ENCODE data around the gene HMCN2. TPM values are rescaled to one million over a fixed set of nuclear protein-coding genes. Genes with fewer than 3 reads are reported as not detected.

The HMCN2 gene
- total RNA-seq, 1 donor from 2014 or later, result 5.8 TPM

GRCh38 chr9:130480673-130481072, 215.1 kb downstream of the HMCN2 start:
- Mint-ChIP-seq H3K27me3 (ENCODE audit: low read depth) (no peaks in the 10 kb centered on the region), H3K36me3 (no peaks in the 10 kb centered on the region), H3K4me1 (peaks cover 26% of the 10 kb centered on the region), H3K9me3 (no peaks in the 10 kb centered on the region), H3K27ac (no peak overlapping the region), H3K4me3 (no peak overlapping the region)
- no peak for DNase-seq (ENCODE audit: low spot score in 2 of 2, unreplicated experiment in 2 of 2)
- no peak for TF ChIP-seq CTCF (IDR thresholded peaks at IDR 0.05; ENCODE audit: unreplicated experiment)

GRCh38 chr9:130482463-130482862, 216.9 kb downstream of the HMCN2 start:
- H3K9me3 Mint-ChIP-seq, result no peaks in the 10 kb centered on the region
- no peaks in the 10 kb centered on the region for H3K36me3 Mint-ChIP-seq
- peak overlapping the region; percentile 8 for H3K27ac Mint-ChIP-seq
- H3K27me3 Mint-ChIP-seq (ENCODE audit: low read depth), result no peaks in the 10 kb centered on the region
- no peak overlapping the region for H3K4me3 Mint-ChIP-seq
- H3K4me1 Mint-ChIP-seq, result peaks cover 21% of the 10 kb centered on the region
- no peak for TF ChIP-seq CTCF (IDR thresholded peaks at IDR 0.05; ENCODE audit: unreplicated experiment)
- no peak for DNase-seq (ENCODE audit: low spot score in 2 of 2, unreplicated experiment in 2 of 2)

GRCh38 chr9:130483371-130483971, 217.9 kb downstream of the HMCN2 start:
- no peaks in the 10 kb centered on the region for H3K9me3 Mint-ChIP-seq
- H3K4me3 Mint-ChIP-seq, result no peak overlapping the region
- TF ChIP-seq CTCF (IDR thresholded peaks at IDR 0.05; ENCODE audit: unreplicated experiment), result no peak
- peaks cover 21% of the 10 kb centered on the region for H3K4me1 Mint-ChIP-seq
- H3K27me3 Mint-ChIP-seq (ENCODE audit: low read depth), result no peaks in the 10 kb centered on the region
- H3K27ac Mint-ChIP-seq, result no peak overlapping the region
- H3K36me3 Mint-ChIP-seq, result no peaks in the 10 kb centered on the region
- no peak for DNase-seq (ENCODE audit: low spot score in 2 of 2, unreplicated experiment in 2 of 2)

Other genes starting within 250 kb of the HMCN2 start
- 48.3 to 52.4 TPM (median 49.9 TPM) in 3 replicates for gene FNBP1, start 222.6 kb upstream of the HMCN2 start, total RNA-seq
- gene GPR107, start 211.9 kb upstream of the HMCN2 start, total RNA-seq, result 67.4 to 68.5 TPM (median 68.0 TPM) in 3 replicates
- gene NCS1, start 93.4 kb upstream of the HMCN2 start, total RNA-seq, result 44.7 to 47.1 TPM (median 44.8 TPM) in 3 replicates
- gene ASS1, start 179.2 kb downstream of the HMCN2 start, total RNA-seq, result 94.8 to 110 TPM (median 98.0 TPM) in 3 replicates

Measured in mesothelial cell of epicardium (in vitro differentiated cells).